Skeletal muscle satellite cell (primary cell): ENCODE data around the gene NISCH.

Experiments
- H3K27me3 ChIP-seq: 2 replicates; pipeline ENCODE4 v1.7.0; 2013; ENCODE audit warnings: low read length; ENCODE audit not compliant: control insufficient read depth, insufficient read depth
- H3K36me3 ChIP-seq: 2 replicates; pipeline ENCODE4 v1.7.0; 2013; ENCODE audit warnings: mild to moderate bottlenecking, control low read depth, low read length; ENCODE audit not compliant: insufficient read depth
- H3K4me1 ChIP-seq: 2 replicates; pipeline ENCODE4 v1.7.0; 2013; ENCODE audit warnings: low read length; ENCODE audit not compliant: control insufficient read depth, insufficient read depth
- H3K4me2 ChIP-seq: 2 replicates; pipeline ENCODE4 v1.7.0; 2013; ENCODE audit warnings: mild to moderate bottlenecking, low read length
- H3K4me3 ChIP-seq: 2 replicates; pipeline ENCODE4 v1.7.0; 2013; ENCODE audit warnings: low read length
- H3K9ac ChIP-seq: 2 replicates; pipeline ENCODE4 v1.7.0; 2013; ENCODE audit warnings: mild to moderate bottlenecking, low read depth, low read length, moderate library complexity
- H3K9me3 ChIP-seq: replicated peaks from 2 replicates; pipeline ENCODE4 v1.7.0; 2013; ENCODE audit warnings: mild to moderate bottlenecking, control low read depth, low read length

NISCH gene

GRCh38 chr3:52429779-52430415 is 25.5 kb upstream of the NISCH start:
- Histone ChIP-seq H3K9me3 (no peaks in the 10 kb centered on the region), H3K36me3 (no peaks in the 10 kb centered on the region), H3K9ac (no peak overlapping the region), H3K27me3 (peaks cover 16% of the 10 kb centered on the region), H3K4me2 (no peak overlapping the region), H3K4me1 (no peaks in the 10 kb centered on the region), H3K4me3 (no peak overlapping the region)

- H3K4me1 ChIP-seq, result no peaks in the 10 kb centered on the region
- peaks cover 20% of the 10 kb centered on the region for H3K27me3 ChIP-seq
- H3K9me3 ChIP-seq, result no peaks in the 10 kb centered on the region
- H3K4me3 ChIP-seq, result no peak overlapping the region
- H3K4me2 ChIP-seq, result no peak overlapping the region
- no peak overlapping the region for H3K9ac ChIP-seq
- H3K36me3 ChIP-seq, result no peaks in the 10 kb centered on the region
Observed at GRCh38 chr3:52430416-52430810, 25.0 kb upstream of the NISCH start.

- H3K36me3 ChIP-seq, result no peaks in the 10 kb centered on the region
- H3K4me3 ChIP-seq, result no peak overlapping the region
- H3K9ac ChIP-seq, result no peak overlapping the region
- no peak overlapping the region for H3K4me2 ChIP-seq
- H3K27me3 ChIP-seq, result peaks cover 23% of the 10 kb centered on the region
- H3K9me3 ChIP-seq, result no peaks in the 10 kb centered on the region
- peaks cover 4% of the 10 kb centered on the region for H3K4me1 ChIP-seq
Observed at GRCh38 chr3:52431459-52432223, 23.8 kb upstream of the NISCH start.

- Histone ChIP-seq H3K9me3 (no peaks in the 10 kb centered on the region), H3K9ac (no peak overlapping the region), H3K27me3 (peaks cover 23% of the 10 kb centered on the region), H3K36me3 (no peaks in the 10 kb centered on the region), H3K4me3 (no peak overlapping the region), H3K4me2 (no peak overlapping the region), H3K4me1 (peaks cover 8% of the 10 kb centered on the region)
Observed at GRCh38 chr3:52432225-52432624, 23.2 kb upstream of the NISCH start.

- Histone ChIP-seq H3K4me1 (peaks cover 8% of the 10 kb centered on the region), H3K36me3 (no peaks in the 10 kb centered on the region), H3K4me3 (no peak overlapping the region), H3K9me3 (no peaks in the 10 kb centered on the region), H3K27me3 (peaks cover 23% of the 10 kb centered on the region), H3K9ac (no peak overlapping the region), H3K4me2 (no peak overlapping the region)
Observed at GRCh38 chr3:52432691-52433141, 22.7 kb upstream of the NISCH start.

- peaks cover 23% of the 10 kb centered on the region for H3K27me3 ChIP-seq
- H3K9ac ChIP-seq, result no peak overlapping the region
- peaks cover 8% of the 10 kb centered on the region for H3K4me1 ChIP-seq
- H3K4me3 ChIP-seq, result no peak overlapping the region
- no peaks in the 10 kb centered on the region for H3K36me3 ChIP-seq
- H3K9me3 ChIP-seq, result no peaks in the 10 kb centered on the region
- no peak overlapping the region for H3K4me2 ChIP-seq
Observed at GRCh38 chr3:52433328-52433995, 21.9 kb upstream of the NISCH start.

GRCh38 chr3:52433996-52434479 is 21.4 kb upstream of the NISCH start:
- Histone ChIP-seq H3K4me1 (peaks cover 8% of the 10 kb centered on the region), H3K27me3 (peaks cover 23% of the 10 kb centered on the region), H3K4me3 (no peak overlapping the region), H3K36me3 (no peaks in the 10 kb centered on the region), H3K4me2 (no peak overlapping the region), H3K9ac (no peak overlapping the region), H3K9me3 (no peaks in the 10 kb centered on the region)

GRCh38 chr3:52434491-52435115 is 20.8 kb upstream of the NISCH start:
- Histone ChIP-seq H3K36me3 (no peaks in the 10 kb centered on the region), H3K4me3 (no peak overlapping the region), H3K4me2 (no peak overlapping the region), H3K9ac (no peak overlapping the region), H3K9me3 (no peaks in the 10 kb centered on the region), H3K4me1 (peaks cover 8% of the 10 kb centered on the region), H3K27me3 (peaks cover 23% of the 10 kb centered on the region)

- H3K4me2 ChIP-seq, result no peak overlapping the region
- H3K9ac ChIP-seq, result no peak overlapping the region
- peaks cover 23% of the 10 kb centered on the region for H3K27me3 ChIP-seq
- no peaks in the 10 kb centered on the region for H3K9me3 ChIP-seq
- peaks cover 8% of the 10 kb centered on the region for H3K4me1 ChIP-seq
- H3K4me3 ChIP-seq, result no peak overlapping the region
- no peaks in the 10 kb centered on the region for H3K36me3 ChIP-seq
Observed at GRCh38 chr3:52435246-52436101, 19.9 kb upstream of the NISCH start.

- Histone ChIP-seq H3K4me3 (no peak overlapping the region), H3K4me2 (peak overlapping the region; percentile 1), H3K36me3 (no peaks in the 10 kb centered on the region), H3K27me3 (peaks cover 23% of the 10 kb centered on the region), H3K4me1 (peaks cover 8% of the 10 kb centered on the region), H3K9me3 (no peaks in the 10 kb centered on the region), H3K9ac (no peak overlapping the region)
Observed at GRCh38 chr3:52436500-52437149, 18.8 kb upstream of the NISCH start.
